Right renal cortex interstitium (tissue), 3 donors: Measurements from ENCODE around the gene AQP5. TPM values are rescaled to one million over a fixed set of nuclear protein-coding genes. Genes with fewer than 3 reads are reported as not detected.

Experiments
- DNase-seq, 3 donors: peaks; one replicate each; pipeline ENCODE4 v3.0.0-alpha.2; 2013; ENCODE audit warnings: low read depth in 3 of 3, low spot score in 2 of 3
- polyA plus RNA-seq, 3 donors: library from polyadenylated mRNA; unstranded; fragments of 120-200 nt; gene quantifications; one replicate each; pipeline ENCODE4 v1.2.1, GENCODE V29; 2013; ENCODE audit not compliant: insufficient read length in 3 of 3

AQP5 gene
- polyA plus RNA-seq, 3 donors = 1.1 to 2.2 (median 2.0) TPM

DNA sequence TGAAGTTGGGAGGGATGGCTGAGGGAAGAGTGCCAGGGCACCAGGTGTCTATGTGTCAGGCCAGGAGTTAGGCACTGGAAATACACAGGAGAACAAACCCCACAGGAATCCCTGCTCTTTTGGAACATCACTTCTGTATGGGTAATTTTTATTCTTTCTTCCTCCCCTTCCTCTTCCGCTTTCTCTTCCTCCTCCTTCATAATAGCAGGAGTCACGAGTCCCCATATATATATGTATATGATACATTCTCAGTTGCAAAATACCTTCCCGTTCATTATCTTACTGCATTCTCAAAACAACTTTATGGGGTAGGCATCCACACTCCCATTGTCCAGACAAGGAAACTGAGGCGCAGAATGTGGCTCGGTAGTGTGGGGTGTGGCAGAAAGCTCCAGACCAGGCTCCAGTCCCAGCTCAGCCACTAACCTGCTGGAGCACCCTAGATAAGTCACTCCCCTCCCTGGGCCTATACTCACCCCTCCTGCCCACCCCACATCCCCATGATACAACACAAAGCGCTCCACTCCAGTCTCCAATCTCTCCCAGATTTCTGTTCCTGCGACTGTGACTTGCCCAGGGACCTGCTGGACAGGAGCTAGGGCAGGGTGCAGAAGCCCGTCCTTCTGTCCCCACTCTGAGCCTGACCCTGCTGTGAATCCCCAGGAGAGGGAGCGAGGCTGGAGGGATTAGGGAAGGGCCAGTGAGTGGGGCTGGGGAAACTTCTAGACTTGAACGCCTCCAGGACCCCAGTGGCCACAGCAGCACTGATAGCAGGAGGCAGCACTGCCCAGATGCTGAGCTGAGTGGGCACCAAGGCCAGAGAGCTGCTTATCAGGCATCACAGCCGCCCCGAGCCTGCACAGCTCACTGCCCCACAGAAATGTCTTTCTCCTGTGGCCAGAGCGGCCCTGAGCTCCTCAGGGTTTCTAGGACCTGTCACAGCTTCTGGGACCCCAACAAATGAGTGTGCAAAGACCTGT, 12.5 kb upstream of the AQP5 start:
- DNase-seq = no peak

DNA sequence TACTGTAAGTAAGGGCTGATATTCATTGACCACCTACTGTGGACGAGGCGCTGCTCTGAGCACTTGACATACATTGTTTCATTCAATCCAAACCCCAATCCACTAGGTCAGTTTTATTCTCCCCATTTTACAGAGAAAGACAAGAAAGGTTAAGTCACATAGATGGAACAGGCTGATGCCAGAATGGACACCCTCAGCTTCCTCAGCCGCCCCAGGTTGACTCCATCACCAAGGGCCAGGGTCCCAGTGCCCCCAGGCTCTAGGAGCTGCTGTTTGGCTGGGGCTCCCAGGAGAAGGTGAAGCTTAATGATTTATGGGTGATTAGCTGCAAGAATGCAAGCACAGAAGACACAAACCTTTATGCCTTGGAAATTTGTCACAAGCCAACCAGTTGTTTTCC, 11.8 kb upstream of the AQP5 start:
- DNase-seq = no peak

DNA sequence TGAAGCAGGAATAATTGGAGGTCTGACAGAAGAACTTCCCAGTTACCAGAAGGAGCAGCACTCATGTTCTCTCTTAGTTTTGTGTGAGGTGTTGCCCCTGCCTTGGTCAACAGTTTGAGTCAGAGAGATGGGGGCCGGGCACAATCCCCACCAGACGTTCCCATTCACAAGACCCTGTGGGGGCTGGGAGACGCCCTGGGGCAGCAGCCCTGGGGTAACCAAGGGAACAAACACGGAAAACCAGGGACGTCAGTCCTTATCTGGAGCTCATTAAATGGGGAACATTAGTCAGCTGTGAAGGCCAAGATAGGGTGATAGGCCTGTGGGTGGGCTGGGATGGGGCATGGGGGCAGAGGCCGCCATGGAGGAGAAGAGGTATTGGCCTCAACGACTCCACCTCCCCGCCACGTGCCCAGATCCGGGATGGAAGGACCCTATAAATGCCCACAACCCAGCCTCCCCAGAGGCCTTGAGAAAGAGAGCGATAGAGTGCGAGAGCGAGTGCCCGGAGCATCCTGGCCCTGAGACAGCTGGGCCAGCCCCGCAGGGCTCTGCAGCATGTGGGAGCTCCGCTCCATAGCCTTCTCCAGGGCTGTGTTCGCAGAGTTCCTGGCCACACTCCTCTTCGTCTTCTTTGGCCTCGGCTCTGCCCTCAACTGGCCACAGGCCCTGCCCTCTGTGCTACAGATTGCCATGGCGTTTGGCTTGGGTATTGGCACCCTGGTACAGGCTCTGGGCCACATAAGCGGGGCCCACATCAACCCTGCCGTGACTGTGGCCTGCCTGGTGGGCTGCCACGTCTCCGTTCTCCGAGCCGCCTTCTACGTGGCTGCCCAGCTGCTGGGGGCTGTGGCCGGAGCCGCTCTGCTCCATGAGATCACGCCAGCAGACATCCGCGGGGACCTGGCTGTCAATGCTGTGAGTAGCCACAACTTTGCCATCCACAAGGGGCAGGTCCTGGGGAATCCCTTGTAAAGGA, 11.1 kb upstream of the AQP5 start, which contains the start of gene AQP2:
AQP2 (plus strand) TSS at position 465 of the 979 bp plus-strand sequence; CDS start at position 559, 94 bp downstream.
- DNase-seq = no peak

DNA sequence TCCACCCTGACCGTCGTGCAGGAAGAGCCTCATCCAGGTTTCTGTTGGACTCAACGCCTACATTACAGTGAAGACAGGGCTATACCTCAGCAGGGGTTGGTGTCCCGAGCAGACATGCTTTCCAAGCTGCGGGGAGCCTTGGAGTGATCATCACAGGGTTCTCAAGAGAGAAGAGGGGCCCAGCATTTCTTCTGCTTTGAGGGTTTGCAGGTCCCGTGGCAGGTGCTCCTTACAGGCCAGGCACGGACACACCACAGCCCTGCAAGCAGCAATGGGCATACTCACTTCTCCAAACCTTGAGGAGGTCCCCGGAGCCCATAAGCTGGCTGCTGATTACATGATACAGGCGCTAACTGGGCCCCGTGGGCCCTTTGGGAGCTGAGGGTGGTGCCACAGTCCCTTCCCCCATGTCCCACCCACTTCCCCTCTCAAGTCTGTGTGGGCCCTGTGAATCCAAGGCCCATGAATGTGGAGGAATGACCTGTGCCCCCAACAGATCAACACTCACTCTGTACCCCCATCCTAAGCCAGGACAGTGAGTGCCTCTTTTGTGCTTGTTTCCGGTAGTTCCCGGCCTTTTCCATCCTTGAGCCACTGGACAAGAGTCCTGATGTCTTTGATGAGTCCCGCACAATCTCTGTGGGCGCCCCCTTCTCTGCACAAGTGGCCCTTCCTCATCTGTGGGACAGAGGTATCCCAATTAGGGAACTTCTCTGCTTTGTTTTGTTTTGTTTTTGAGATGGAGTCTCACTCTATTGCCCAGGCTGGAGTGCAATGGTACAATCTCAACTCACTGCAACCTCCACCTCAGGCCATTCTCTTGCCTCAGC, 10.0 kb upstream of the AQP5 start:
- DNase-seq = no peak

DNA sequence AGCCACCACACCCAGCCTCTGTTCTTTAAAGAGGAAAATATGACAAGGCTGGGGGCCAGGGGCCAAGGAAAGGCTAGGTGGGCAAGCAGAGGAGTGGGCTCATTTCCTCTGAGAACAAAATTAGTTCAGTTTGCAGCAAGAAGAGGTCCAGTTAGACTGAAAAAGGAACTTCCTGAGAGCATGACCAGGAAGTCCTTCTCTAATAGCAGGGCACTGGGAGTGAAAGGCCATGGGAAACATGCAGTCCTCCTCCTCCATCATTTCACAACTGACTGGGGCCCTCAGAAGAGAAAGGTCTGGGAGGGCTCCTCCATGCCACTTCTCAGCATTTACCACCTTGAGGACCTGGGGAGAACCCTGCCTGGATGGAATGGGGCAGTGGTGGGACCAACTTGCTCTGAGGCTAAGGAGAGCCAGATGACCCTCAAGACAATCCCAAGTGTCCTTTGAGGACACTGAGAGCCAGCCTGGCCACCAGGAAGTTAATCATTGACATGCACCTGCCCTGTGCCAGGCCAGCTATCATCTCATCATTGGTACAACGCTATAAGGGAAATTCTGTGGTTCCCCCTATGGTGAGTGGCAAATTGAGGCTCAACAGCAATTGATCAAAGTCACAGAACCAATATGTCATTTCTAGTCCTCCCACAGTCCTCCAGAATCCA, 9.1 kb upstream of the AQP5 start:
- no peak for DNase-seq

DNA sequence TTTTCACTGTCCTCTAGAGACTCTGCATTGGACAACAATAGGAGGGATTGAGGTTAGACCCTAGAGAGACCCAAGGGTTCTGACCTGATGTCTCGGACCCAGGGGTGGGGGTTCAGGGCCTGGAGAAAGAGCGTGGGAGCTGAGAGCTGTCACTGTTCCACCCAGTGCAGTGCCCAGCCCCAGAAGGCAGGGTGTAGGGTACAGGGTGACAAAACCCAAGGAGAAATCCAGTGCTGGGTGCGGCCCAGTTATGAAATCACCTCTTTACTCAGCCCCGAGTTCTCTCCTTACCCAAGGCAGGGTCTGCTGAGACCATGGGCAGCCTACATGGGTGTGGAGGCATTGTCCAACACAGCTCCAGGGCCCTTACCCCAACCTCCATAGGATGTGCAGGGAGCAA, 8.5 kb upstream of the AQP5 start:
- DNase-seq = no peak

DNA sequence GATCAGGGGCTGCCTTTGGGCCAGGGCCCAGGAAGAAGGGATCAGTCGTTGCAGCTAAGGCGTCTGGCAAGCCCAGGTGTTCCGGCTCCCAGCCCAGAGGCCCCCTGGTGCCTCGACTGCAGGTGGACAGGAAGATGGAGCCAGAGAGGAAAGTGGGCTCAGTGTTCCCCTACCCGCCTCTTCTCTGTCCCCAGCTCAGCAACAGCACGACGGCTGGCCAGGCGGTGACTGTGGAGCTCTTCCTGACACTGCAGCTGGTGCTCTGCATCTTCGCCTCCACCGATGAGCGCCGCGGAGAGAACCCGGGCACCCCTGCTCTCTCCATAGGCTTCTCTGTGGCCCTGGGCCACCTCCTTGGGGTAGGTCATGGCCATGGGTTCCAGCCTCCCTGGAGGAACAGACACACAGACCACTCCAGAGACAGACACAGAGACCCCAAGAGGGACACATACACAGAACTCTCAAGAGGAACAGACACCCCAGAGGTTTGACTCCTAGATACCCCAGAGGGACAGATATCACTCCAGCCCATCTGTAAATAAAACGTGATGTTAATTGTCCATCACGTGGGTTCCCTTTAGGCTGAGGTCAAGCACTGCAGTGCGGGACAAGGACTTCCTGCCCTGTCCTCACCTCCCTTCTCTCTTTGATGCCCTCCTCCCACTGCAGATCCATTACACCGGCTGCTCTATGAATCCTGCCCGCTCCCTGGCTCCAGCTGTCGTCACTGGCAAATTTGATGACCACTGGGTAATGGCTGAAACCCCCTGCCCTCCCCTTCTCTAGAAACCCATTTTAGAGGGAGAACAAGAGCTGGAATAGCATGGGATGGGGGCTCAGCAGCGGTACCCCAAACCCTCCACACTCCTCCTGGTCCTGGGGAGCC, 7.5 kb upstream of the AQP5 start:
- DNase-seq = no peak

DNA sequence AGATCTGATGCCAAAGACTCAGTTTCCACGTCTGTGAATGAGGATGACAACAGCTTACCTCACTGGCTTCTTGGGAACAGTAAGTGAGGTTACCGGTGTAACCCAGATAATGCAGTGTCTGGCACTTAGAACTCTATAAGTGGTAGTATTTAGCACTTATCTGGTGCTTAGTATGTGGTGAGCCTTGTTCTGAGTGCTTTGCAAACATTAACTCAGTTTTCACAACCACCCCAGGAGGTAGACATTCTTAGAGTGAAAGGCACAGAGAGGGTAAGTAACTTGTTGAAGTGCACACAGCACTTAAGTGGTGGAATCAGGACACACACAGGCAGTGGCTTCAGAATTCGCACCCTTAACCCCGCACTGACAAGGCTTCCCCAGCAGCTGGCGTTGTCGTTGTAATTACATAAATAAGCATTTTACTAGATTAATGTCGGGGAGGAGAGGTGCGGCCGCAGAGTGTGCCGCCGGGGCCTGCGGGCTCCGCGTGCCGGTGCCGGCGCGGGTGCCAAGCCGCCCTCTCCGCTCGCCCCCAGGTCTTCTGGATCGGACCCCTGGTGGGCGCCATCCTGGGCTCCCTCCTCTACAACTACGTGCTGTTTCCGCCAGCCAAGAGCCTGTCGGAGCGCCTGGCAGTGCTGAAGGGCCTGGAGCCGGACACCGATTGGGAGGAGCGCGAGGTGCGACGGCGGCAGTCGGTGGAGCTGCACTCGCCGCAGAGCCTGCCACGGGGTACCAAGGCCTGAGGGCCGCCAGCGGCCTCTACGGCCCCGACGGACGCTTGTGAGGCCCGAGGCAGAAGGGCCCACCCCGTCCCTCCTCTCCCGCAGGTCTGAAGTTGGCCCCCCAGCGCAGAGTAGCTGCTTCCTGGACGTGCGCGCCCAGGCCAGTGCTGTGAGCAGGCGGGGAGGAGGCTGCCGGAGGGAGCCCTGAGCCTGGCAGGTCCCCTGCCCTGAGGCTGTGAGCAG, 6.5 kb upstream of the AQP5 start:
- no peak for DNase-seq

DNA sequence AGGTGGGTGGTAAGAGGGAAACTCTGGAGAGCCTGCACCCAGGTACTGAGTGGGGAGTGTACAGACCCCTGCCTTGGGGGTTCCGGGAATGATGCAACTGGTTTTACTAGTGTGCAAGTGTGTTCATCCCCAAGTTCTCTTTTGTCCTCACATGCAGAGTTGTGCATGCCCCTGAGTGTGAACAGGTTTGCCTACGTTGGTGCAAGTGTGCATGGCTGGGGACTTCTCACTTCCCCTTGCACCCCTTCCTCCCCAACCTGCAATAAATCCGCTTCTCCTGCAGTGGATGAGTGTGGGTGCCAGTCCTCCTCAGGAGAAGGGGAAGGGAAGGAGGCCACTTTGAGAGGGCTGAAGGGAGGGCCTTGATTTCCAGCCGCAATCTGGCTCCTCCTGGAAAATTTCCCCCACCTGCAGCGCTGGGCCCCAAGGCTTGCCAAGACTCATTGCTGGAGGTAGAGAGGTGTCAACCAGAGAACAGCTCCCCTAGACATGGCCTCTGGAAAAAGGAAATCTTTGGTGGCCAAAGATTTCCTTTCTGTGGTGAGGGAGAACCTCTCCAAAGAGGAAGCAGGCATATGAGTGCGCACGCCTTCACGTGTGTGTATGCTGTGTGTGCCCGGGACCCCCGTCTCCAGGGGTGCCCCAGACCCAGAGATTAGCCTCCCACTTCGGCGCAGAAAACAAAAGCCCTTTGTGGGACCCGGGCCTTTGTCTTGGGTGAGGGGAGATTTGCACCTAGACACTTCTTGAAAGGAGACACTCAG, 5.6 kb upstream of the AQP5 start:
- DNase-seq = no peak

DNA sequence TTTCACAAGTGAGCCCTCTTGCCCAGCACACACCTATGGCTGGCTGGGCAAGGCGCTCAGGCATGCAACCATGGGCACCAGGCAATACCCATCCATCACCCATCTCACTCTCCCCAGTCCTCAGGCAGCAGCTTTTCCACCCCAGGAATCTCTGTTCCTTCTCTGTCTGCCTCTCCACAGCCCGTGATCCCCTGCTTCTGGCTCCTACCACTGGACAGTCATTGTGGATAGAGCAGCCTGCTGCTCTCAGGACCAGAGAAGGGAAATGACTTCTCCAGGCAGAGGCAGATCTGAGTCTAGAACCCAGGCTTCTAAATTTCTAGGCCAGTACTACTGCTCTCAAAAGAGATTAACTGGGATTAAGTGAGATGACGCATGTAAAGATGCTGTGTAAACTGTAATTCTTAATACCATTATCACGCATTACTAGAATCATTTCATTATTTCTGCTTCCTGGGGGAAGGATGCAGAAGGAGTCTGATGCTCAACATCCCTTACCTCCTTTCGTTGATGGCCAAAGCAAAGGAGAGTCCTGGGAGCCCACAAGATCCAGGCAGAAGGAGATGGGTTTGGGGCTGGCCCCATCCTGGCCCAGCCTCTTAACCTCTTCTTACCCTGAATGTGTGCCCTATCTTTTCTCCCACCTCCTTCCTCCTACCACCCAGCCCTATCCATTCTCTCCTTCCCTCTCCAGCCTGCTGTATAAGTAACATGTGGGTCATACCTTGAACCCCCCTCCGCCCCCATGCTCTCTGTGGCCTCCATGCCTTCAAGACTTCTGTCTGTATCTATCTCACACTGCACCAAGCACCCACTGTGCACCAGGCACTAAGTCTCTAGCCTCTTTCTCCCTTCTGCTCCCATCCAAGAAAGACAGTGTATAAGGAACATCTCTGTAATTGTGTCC, 4.8 kb upstream of the AQP5 start:
- DNase-seq = no peak

DNA sequence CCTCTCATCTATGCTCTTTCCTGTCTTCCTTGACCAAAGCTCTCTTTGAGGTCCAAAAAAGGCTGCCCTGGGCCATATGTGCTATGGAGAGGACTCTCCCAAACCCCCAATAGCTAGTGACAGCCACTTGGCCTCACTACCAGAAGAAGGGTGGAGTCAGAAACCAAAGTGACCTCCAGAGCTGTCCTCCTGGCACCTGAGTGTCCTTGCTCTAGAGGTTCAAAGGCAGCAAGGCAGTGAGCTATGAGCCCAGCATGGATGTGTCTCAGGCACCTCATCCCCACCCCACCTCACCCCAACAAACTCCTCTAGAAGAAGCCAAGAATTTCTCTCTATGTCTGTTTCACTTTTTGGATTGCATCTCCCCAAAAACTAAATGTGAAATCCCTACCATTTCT, 4.1 kb upstream of the AQP5 start:
- DNase-seq = no peak

DNA sequence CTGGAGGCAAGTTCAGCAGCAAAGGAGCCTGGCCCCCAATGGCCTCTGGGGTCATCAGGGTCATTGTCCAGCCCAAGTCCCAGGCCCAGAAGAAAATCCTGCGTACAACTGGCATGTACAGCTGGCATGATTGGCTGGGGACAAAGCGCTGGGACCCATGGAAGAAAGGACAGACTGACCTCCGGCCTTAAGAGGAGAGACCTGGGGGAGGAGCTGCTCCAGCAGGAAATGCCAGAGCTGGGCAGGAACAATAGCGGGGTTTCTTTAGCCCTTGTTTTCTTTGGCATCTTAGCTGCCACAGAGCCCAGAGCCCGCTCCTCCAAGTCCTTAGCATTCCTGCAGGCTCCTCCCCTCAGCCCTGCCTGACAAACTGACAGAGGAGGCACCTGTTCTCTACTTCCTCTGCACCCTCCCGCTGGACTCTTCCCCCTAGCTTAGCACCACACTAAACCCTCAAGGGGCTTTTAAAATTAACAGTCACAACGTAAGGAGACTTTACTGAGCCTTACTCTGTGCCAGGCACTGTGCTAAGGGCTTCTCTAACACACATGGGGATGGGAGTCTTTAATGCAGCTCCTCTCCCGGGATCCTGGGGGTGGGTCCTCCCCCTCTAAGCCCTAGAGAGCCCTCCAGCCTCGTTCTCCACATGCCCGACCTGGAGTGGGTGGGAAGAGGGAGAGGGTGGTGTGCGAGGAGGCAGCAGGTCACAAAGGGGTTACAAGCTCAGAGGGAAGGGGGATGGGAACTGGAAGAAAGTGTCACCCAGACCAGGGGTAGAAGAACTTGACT, 1.8 kb upstream of the AQP5 start:
- no peak for DNase-seq

DNA sequence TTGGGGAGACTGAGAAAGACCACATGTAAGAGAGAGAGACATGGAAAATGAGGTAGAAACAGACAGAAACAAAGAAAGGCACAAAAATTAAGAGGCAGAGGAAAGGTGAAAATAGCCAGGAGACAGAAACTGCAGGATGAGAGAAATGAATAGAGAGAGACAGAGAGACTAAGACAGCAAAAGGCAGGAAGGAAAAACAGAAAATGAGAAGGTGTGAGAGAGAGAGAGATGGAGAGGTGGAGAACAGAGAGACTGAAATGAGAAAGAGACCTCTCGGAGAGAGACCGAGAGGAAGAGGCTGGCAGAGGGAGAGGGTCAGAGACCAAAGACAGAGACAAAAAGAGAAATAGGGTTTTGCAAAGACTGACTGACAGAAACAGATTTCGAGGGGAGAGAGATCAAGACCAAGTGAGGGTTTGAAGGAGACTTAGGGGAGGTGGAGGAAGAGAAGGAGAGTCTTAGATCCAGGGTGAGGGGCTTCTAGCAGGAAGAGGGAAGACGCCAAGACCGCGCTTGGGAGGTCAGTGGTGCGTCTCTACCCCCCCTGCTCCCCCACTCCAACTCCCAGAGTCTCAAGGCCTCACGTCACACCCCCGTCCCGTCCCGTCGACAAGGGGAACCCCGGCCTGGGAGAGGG, 1.1 kb upstream of the AQP5 start:
- no peak for DNase-seq

DNA sequence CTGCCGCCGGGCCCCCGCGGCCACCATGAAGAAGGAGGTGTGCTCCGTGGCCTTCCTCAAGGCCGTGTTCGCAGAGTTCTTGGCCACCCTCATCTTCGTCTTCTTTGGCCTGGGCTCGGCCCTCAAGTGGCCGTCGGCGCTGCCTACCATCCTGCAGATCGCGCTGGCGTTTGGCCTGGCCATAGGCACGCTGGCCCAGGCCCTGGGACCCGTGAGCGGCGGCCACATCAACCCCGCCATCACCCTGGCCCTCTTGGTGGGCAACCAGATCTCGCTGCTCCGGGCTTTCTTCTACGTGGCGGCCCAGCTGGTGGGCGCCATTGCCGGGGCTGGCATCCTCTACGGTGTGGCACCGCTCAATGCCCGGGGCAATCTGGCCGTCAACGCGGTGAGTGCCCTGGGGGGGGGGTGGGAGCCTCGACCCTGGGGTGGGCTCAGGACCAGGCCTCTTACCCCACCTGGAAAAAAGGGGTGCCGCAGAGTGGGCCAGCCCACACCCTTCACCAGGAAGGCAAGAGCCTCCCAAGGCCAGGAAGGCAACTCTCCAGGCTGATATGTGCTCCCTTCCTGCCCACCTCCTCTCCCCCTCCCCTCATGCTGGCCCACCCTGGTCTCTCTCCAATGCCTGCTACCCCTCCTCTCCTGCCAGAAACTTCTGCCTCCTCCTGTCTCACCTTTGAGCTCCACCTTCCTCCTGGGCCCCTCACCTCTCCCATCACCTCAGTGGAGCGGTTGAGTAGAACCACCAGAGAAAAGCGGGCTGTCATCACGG, 507 bp downstream of the AQP5 start:
- DNase-seq = no peak
